HCT116 (cell line): Measurements from ENCODE around the gene ECM1. TPM values are rescaled to one million over a fixed set of nuclear protein-coding genes. Genes with fewer than 3 reads are reported as not detected.

Experiments used
- ATAC-seq: fragments of 200-7000 bp; cut with Tn5 transposase; 2 replicates; pipeline ENCODE4 v1.9.1; 2020; ENCODE audit warnings: mild to moderate bottlenecking, moderate library complexity
- BruUV-seq: library from RNA; stranded (reverse); fragments of 400-500 nt; replicated peaks from 2 replicates; lab custom pipeline; 2021; lab: Mats Ljungman, UMichigan
- CTCF ChIA-PET: fragments of 300-600 bp; sonication (Branson Sonifier 250); formaldehyde crosslinking; loops from one replicate; lab custom pipeline; 2021; ENCODE audit warnings: antibody characterized with exemption; lab: Charles Lee
- POLR2A ChIA-PET: fragments of 300-600, 350-600 bp; sonication (Branson Sonifier 250); formaldehyde crosslinking; loops from one replicate; lab custom pipeline; 2021; ENCODE audit warnings: antibody characterized with exemption; lab: Charles Lee
- RAD21 ChIA-PET, 2 experiments: fragments of 300-600 bp; sonication (Branson Sonifier 250); formaldehyde crosslinking; loops; one replicate each; lab custom pipeline; 2023; ENCODE audit warnings: low total read pairs in 2 of 2; ENCODE audit not compliant: uncharacterized antibody in 2 of 2, unreplicated experiment in 2 of 2, low non-redundant PET in 1 of 2; lab: Charles Lee
- DNase-seq: peaks from one replicate; pipeline ENCODE4 v3.0.0-alpha.2; 2010; ENCODE audit warnings: low read depth, low spot score
- H2AFZ ChIP-seq: fragments of 200-600 bp; shearing (Covaris generic), sonication (generic); 2 replicates; pipeline ENCODE4 v1.6.1; 2017; ENCODE audit warnings: low read depth, mixed run types, mixed read lengths, antibody characterized with exemption, low read length; ENCODE audit not compliant: poor library complexity, severe bottlenecking
- H3K27ac ChIP-seq: 2 replicates; pipeline ENCODE4 v1.5.1; 2012; ENCODE audit warnings: low read depth, low read length
- H3K27me3 ChIP-seq: fragments of 200-600 bp; sonication (generic); 2 replicates; pipeline ENCODE4 v1.6.1; 2016; ENCODE audit warnings: mixed run types, low read length, mixed read lengths; ENCODE audit not compliant: insufficient read depth
- H3K36me3 ChIP-seq, 2 experiments: fragments of 200-500 bp in 1 of 2; fragments of 200-600 bp in 1 of 2; sonication (Bioruptor generic) in 1 of 2; sonication (generic) in 1 of 2; 2 replicates each; pipeline versions ENCODE4 v1.5.1 to v1.6.1; 2014 to 2016; ENCODE audit warnings: low read length in 2 of 2, inconsistent platforms in 1 of 2, mixed read lengths in 1 of 2, mixed run types in 1 of 2; ENCODE audit not compliant: insufficient read depth in 2 of 2, control insufficient read depth in 1 of 2
- H3K4me1 ChIP-seq, 2 experiments: fragments of 200-600 bp in 1 of 2; sonication (generic) in 1 of 2; 2 replicates each; pipeline versions ENCODE4 v1.5.1 to v1.6.1; 2012 to 2017; ENCODE audit warnings: low read length in 2 of 2, inconsistent platforms in 1 of 2, mild to moderate bottlenecking in 1 of 2, mixed read lengths in 1 of 2, mixed run types in 1 of 2, moderate library complexity in 1 of 2; ENCODE audit not compliant: insufficient read depth in 2 of 2, control insufficient read depth in 1 of 2
- H3K4me2 ChIP-seq: fragments of 200-600 bp; sonication (generic); 2 replicates; pipeline ENCODE4 v1.6.1; 2017; ENCODE audit warnings: mixed run types, low read length, mixed read lengths
- H3K4me3 ChIP-seq, 2 experiments: fragments of 200-600 bp in 1 of 2; sonication (generic) in 1 of 2; replicated peaks in 1 of 2; 2 replicates each; pipeline ENCODE4 v1.5.1; 2011 to 2016; ENCODE audit warnings: low read length in 2 of 2, control low read depth in 1 of 2, low read depth in 1 of 2, mild to moderate bottlenecking in 1 of 2, mixed read lengths in 1 of 2, mixed run types in 1 of 2
- H3K79me2 ChIP-seq: fragments of 200-600 bp; sonication (generic); 2 replicates; pipeline ENCODE4 v1.6.1; 2017; ENCODE audit warnings: mild to moderate bottlenecking, mixed run types, low read length, moderate library complexity, mixed read lengths; ENCODE audit not compliant: insufficient read depth
- H3K9ac ChIP-seq: fragments of 200-600 bp; sonication (generic); 2 replicates; pipeline ENCODE4 v1.6.1; 2016; ENCODE audit warnings: low read length, mixed read lengths
- H3K9me2 ChIP-seq: fragments of 200-600 bp; sonication (generic), shearing (Covaris generic); 2 replicates; pipeline ENCODE4 v1.6.1; 2017; ENCODE audit warnings: mixed run types, mild to moderate bottlenecking, moderate library complexity; ENCODE audit not compliant: insufficient read depth
- H3K9me3 ChIP-seq, 2 experiments: fragments of 200-500 bp in 1 of 2; fragments of 200-600 bp in 1 of 2; sonication (Bioruptor generic) in 1 of 2; sonication (generic) in 1 of 2; 2 replicates each; pipeline ENCODE4 v1.6.1; 2014 to 2017; ENCODE audit warnings: low read length in 2 of 2, mixed read lengths in 2 of 2, inconsistent platforms in 1 of 2, low read depth in 1 of 2, mild to moderate bottlenecking in 1 of 2, mixed run types in 1 of 2, moderate library complexity in 1 of 2; ENCODE audit not compliant: control insufficient read depth in 1 of 2, insufficient read depth in 1 of 2
- H4K20me1 ChIP-seq: fragments of 200-600 bp; sonication (generic), shearing (Covaris generic); 2 replicates; pipeline ENCODE4 v1.6.1; 2017; ENCODE audit warnings: mixed run types, mild to moderate bottlenecking, moderate library complexity; ENCODE audit not compliant: insufficient read depth
- ELF1 ChIP-seq: IDR thresholded peaks from 2 replicates; pipeline ENCODE4 v1.6.1; 2012; ENCODE audit warnings: low read depth, borderline replicate concordance
- JUND ChIP-seq: IDR thresholded peaks from 2 replicates; pipeline ENCODE4 v1.6.1; 2012
- POLR2A ChIP-seq: IDR thresholded peaks from 2 replicates; pipeline ENCODE4 v1.7.0; 2011; ENCODE audit warnings: borderline replicate concordance; ENCODE audit not compliant: insufficient read depth, insufficient read length; ENCODE audit errors: extremely low read depth
- POLR2AphosphoS5 ChIP-seq: IDR thresholded peaks from 2 replicates; pipeline ENCODE4 v1.6.1; 2011; ENCODE audit warnings: mild to moderate bottlenecking, low read depth, low read length, moderate library complexity
- TCF7L2 ChIP-seq: IDR thresholded peaks from 2 replicates; pipeline ENCODE4 v1.7.0; 2011; ENCODE audit warnings: borderline replicate concordance, inconsistent platforms; ENCODE audit not compliant: insufficient read depth, insufficient read length; ENCODE audit errors: extremely low read depth
- intact Hi-C: fragments of 100-400 bp; cut with micrococcal nuclease; formaldehyde crosslinking; loops from 2 replicates; pipeline ENCODE4 v1.10.0; 2022
- total RNA-seq: library from RNA; stranded (reverse); gene quantifications from one replicate; pipeline ENCODE4 v1.2.1, GENCODE V29; 2021; ENCODE audit not compliant: unreplicated experiment
- TF ChIP-seq, protein P1 (sequence below), 3 experiments: fragments of 200-600 bp in 1 of 3; sonication (generic) in 1 of 3; IDR thresholded peaks in 2 of 3; conservative IDR thresholded peaks in 1 of 3; 2 replicates each; pipeline ENCODE4 v1.5.1; 2012 to 2017; ENCODE audit warnings: low read depth in 2 of 3, low read length in 2 of 3, antibody characterized with exemption in 1 of 3, borderline replicate concordance in 1 of 3, control low read depth in 1 of 3, mild to moderate bottlenecking in 1 of 3, mixed read lengths in 1 of 3, mixed run types in 1 of 3, moderate library complexity in 1 of 3; ENCODE audit not compliant: insufficient read depth in 1 of 3
- TF ChIP-seq, protein P2 (sequence below): IDR thresholded peaks from 2 replicates; pipeline ENCODE4 v1.6.1; 2011; ENCODE audit warnings: mild to moderate bottlenecking, low read length, moderate library complexity; ENCODE audit not compliant: insufficient replicate concordance; ENCODE audit errors: extremely low read depth
- TF ChIP-seq, protein P3 (sequence below): IDR thresholded peaks from 2 replicates; pipeline ENCODE4 v1.6.1; 2012
- TF ChIP-seq, protein P4 (sequence below): IDR thresholded peaks from 2 replicates; pipeline ENCODE4 v1.6.1; 2012; ENCODE audit warnings: low read depth

Gene ECM1
- total RNA-seq, 1 experiment from 2014 or later = 2.0 TPM

DNA sequence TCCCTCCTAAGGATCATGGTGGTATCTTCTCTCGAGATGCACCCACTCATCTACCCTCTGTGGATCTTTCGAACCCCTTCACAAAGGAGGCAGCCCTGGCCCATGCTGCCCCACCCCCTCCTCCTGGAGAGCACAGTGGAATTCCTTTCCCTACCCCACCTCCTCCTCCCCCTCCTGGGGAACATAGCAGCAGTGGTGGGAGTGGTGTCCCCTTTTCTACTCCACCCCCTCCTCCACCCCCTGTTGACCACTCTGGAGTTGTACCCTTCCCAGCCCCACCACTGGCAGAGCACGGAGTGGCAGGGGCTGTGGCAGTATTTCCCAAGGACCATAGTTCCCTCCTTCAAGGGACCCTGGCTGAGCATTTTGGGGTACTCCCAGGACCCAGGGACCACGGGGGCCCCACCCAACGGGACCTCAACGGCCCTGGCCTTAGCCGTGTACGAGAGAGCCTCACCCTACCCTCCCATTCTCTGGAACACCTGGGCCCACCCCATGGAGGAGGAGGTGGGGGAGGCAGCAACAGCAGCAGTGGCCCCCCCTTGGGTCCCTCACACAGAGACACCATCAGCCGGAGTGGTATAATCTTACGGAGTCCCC, 35.2 kb upstream of the ECM1 start:
- no peak overlapping the region for H2AFZ ChIP-seq
- no peaks in the 10 kb centered on the region for H3K9me3 ChIP-seq
- H3K9ac ChIP-seq = no peak overlapping the region
- no peaks in the 10 kb centered on the region for H4K20me1 ChIP-seq
- peaks cover 7 to 23% of the 10 kb centered on the region in 2 experiments; a peak in 3 of 4 replicates for H3K36me3 ChIP-seq
- TF ChIP-seq JUND (no peak), ELF1 (no peak), POLR2A (no peak), TCF7L2 (no peak), POLR2AphosphoS5 (no peak)
- TF ChIP-seq, protein P1, sequence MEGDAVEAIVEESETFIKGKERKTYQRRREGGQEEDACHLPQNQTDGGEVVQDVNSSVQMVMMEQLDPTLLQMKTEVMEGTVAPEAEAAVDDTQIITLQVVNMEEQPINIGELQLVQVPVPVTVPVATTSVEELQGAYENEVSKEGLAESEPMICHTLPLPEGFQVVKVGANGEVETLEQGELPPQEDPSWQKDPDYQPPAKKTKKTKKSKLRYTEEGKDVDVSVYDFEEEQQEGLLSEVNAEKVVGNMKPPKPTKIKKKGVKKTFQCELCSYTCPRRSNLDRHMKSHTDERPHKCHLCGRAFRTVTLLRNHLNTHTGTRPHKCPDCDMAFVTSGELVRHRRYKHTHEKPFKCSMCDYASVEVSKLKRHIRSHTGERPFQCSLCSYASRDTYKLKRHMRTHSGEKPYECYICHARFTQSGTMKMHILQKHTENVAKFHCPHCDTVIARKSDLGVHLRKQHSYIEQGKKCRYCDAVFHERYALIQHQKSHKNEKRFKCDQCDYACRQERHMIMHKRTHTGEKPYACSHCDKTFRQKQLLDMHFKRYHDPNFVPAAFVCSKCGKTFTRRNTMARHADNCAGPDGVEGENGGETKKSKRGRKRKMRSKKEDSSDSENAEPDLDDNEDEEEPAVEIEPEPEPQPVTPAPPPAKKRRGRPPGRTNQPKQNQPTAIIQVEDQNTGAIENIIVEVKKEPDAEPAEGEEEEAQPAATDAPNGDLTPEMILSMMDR (IDR thresholded peaks at IDR 0.05 in 2 of 3, conservative IDR thresholded peaks at IDR 0.05 in 1 of 3; ENCODE audit: borderline replicate concordance in 1 of 3, insufficient read depth in 1 of 3, low read depth in 2 of 3, low read length in 2 of 3) = no peak
- TF ChIP-seq, protein P2, sequence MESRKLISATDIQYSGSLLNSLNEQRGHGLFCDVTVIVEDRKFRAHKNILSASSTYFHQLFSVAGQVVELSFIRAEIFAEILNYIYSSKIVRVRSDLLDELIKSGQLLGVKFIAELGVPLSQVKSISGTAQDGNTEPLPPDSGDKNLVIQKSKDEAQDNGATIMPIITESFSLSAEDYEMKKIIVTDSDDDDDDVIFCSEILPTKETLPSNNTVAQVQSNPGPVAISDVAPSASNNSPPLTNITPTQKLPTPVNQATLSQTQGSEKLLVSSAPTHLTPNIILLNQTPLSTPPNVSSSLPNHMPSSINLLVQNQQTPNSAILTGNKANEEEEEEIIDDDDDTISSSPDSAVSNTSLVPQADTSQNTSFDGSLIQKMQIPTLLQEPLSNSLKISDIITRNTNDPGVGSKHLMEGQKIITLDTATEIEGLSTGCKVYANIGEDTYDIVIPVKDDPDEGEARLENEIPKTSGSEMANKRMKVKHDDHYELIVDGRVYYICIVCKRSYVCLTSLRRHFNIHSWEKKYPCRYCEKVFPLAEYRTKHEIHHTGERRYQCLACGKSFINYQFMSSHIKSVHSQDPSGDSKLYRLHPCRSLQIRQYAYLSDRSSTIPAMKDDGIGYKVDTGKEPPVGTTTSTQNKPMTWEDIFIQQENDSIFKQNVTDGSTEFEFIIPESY = no peak
- TF ChIP-seq, protein P3, sequence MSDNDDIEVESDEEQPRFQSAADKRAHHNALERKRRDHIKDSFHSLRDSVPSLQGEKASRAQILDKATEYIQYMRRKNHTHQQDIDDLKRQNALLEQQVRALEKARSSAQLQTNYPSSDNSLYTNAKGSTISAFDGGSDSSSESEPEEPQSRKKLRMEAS = no peak
- TF ChIP-seq, protein P4, sequence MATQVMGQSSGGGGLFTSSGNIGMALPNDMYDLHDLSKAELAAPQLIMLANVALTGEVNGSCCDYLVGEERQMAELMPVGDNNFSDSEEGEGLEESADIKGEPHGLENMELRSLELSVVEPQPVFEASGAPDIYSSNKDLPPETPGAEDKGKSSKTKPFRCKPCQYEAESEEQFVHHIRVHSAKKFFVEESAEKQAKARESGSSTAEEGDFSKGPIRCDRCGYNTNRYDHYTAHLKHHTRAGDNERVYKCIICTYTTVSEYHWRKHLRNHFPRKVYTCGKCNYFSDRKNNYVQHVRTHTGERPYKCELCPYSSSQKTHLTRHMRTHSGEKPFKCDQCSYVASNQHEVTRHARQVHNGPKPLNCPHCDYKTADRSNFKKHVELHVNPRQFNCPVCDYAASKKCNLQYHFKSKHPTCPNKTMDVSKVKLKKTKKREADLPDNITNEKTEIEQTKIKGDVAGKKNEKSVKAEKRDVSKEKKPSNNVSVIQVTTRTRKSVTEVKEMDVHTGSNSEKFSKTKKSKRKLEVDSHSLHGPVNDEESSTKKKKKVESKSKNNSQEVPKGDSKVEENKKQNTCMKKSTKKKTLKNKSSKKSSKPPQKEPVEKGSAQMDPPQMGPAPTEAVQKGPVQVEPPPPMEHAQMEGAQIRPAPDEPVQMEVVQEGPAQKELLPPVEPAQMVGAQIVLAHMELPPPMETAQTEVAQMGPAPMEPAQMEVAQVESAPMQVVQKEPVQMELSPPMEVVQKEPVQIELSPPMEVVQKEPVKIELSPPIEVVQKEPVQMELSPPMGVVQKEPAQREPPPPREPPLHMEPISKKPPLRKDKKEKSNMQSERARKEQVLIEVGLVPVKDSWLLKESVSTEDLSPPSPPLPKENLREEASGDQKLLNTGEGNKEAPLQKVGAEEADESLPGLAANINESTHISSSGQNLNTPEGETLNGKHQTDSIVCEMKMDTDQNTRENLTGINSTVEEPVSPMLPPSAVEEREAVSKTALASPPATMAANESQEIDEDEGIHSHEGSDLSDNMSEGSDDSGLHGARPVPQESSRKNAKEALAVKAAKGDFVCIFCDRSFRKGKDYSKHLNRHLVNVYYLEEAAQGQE = no peak
- CTCF ChIA-PET = no interaction called here
- RAD21 ChIA-PET = no interaction called here
- no peaks in the 10 kb centered on the region for H3K27me3 ChIP-seq
- DNase-seq (no peak), ATAC-seq (no peak)
- H3K4me2 ChIP-seq = no peak overlapping the region
- no peak overlapping the region for H3K4me3 ChIP-seq
- no peak overlapping the region for H3K27ac ChIP-seq
- no peaks in the 10 kb centered on the region for H3K4me1 ChIP-seq
- POLR2A ChIA-PET = no interaction called here
- no peaks in the 10 kb centered on the region for H3K79me2 ChIP-seq
- BruUV-seq = no TSS peak
- H3K9me2 ChIP-seq = no peaks in the 10 kb centered on the region
- intact Hi-C loops = no loop called here
